B cell (primary cell): ENCODE results near the gene PLP2. TPM values are rescaled to one million over a fixed set of nuclear protein-coding genes. Genes with fewer than 3 reads are reported as not detected.
"Not testable (repeated sequence)": the region's sequence is repeated elsewhere in the genome, so short reads cannot be mapped to it uniquely, and the experiment has no call there.

Experiments
- ATAC-seq: fragments of 200-7000 bp; cut with Tn5 transposase; one replicate; pipeline ENCODE4 v1.10.0; 2021; ENCODE audit warnings: low read depth, mild to moderate bottlenecking, moderate number of reproducible peaks, moderate library complexity
- CTCF ChIA-PET: fragments of 350-600 bp; sonication (Branson Sonifier 250); formaldehyde crosslinking; loops from one replicate; lab custom pipeline; 2021; ENCODE audit warnings: antibody characterized with exemption, inconsistent platforms; lab: Charles Lee
- POLR2A ChIA-PET: fragments of 350-600 bp; sonication (Branson Sonifier 250); formaldehyde crosslinking; loops from one replicate; lab custom pipeline; 2021; ENCODE audit warnings: antibody characterized with exemption; lab: Charles Lee
- DNase-seq: peaks from one replicate; pipeline ENCODE4 v3.0.0; 2013
- H2AFZ ChIP-seq: 2 replicates; pipeline ENCODE4 v1.6.1; 2012; ENCODE audit warnings: mild to moderate bottlenecking, low read depth, low read length; ENCODE audit not compliant: insufficient read depth, poor library complexity, severe bottlenecking
- H3K27ac ChIP-seq, 2 donors: 1 replicate in 1 of 2; 2 replicates in 1 of 2; pipeline ENCODE4 v1.5.1; 2012 to 2013; ENCODE audit warnings: low read length in 2 of 2, mild to moderate bottlenecking in 2 of 2, moderate library complexity in 1 of 2
- H3K27me3 ChIP-seq, 4 experiments: fragments of 200-600 bp in 1 of 4; sonication (generic) in 1 of 4; replicated peaks in 1 of 4; 1 replicate in 2 of 4; 2 replicates in 2 of 4; pipeline versions ENCODE4 v1.6.1 to v1.7.0; 2013 to 2016; ENCODE audit warnings: low read length in 3 of 4, mild to moderate bottlenecking in 2 of 4, mixed read lengths in 1 of 4, moderate library complexity in 1 of 4; ENCODE audit not compliant: insufficient read depth in 4 of 4, control insufficient read depth in 3 of 4; ENCODE audit errors: control extremely low read depth in 1 of 4
- H3K36me3 ChIP-seq, 2 experiments: replicated peaks in 1 of 2; 1 replicate in 1 of 2; 2 replicates in 1 of 2; pipeline versions ENCODE4 v1.6.1 to v1.7.1; 2013; ENCODE audit warnings: low read length in 1 of 2; ENCODE audit not compliant: insufficient read depth in 2 of 2, control insufficient read depth in 1 of 2; ENCODE audit errors: control extremely low read depth in 1 of 2, extremely low read depth in 1 of 2
- H3K4me1 ChIP-seq, 2 donors: fragments of 200-600 bp in 1 of 2; sonication (generic) in 1 of 2; 1 replicate in 1 of 2; 2 replicates in 1 of 2; pipeline versions ENCODE4 v1.5.1 to v1.6.1; 2013 to 2017; ENCODE audit warnings: low read length in 2 of 2; ENCODE audit not compliant: control insufficient read depth in 2 of 2, insufficient read depth in 2 of 2
- H3K4me2 ChIP-seq: replicated peaks from 2 replicates; pipeline ENCODE3; 2012; ENCODE audit warnings: mild to moderate bottlenecking, low read depth, low read length; ENCODE audit not compliant: poor library complexity, severe bottlenecking
- H3K4me3 ChIP-seq, 5 experiments: fragments of 200-600 bp in 1 of 5; sonication (generic) in 1 of 5; 1 replicate in 3 of 5; 2 replicates in 2 of 5; pipeline versions ENCODE4 v1.5.1 to v1.7.0; 2011 to 2016; ENCODE audit warnings: low read length in 4 of 5, mild to moderate bottlenecking in 4 of 5, low read depth in 2 of 5, control low read depth in 1 of 5, moderate library complexity in 1 of 5; ENCODE audit not compliant: insufficient read depth in 1 of 5; ENCODE audit errors: control extremely low read depth in 1 of 5, extremely low read depth in 1 of 5
- H3K79me2 ChIP-seq: fragments of 200-600 bp; sonication (generic); one replicate; pipeline ENCODE4 v1.6.0; 2016; ENCODE audit warnings: low read length; ENCODE audit not compliant: control insufficient read depth, insufficient read depth
- H3K9ac ChIP-seq: fragments of 200-600 bp; sonication (generic); 2 replicates; pipeline ENCODE4 v1.6.1; 2017; ENCODE audit warnings: mild to moderate bottlenecking, low read length, moderate library complexity
- H3K9me3 ChIP-seq, 3 donors: one replicate each; pipeline versions ENCODE4 v1.6.1 to v1.7.1; 2013; ENCODE audit warnings: low read length in 2 of 3; ENCODE audit not compliant: control insufficient read depth in 2 of 3, insufficient read depth in 1 of 3; ENCODE audit errors: control extremely low read depth in 1 of 3
- H4K20me1 ChIP-seq: 2 replicates; pipeline ENCODE4 v1.6.0; 2012; ENCODE audit warnings: mild to moderate bottlenecking, low read length; ENCODE audit not compliant: insufficient read depth, control insufficient read depth, poor library complexity, severe bottlenecking
- H3K27ac Mint-ChIP-seq: one replicate; pipeline ENCODE4 v1.8.0; 2021; ENCODE audit warnings: mixed read lengths
- H3K27me3 Mint-ChIP-seq: one replicate; pipeline ENCODE4 v1.8.0; 2021; ENCODE audit warnings: mixed read lengths
- H3K4me1 Mint-ChIP-seq: one replicate; pipeline ENCODE4 v1.8.0; 2021; ENCODE audit warnings: mixed read lengths
- H3K4me3 Mint-ChIP-seq: one replicate; pipeline ENCODE4 v1.8.0; 2021; ENCODE audit warnings: mixed read lengths
- H3K9me3 Mint-ChIP-seq: one replicate; pipeline ENCODE4 v1.8.0; 2022; ENCODE audit warnings: mixed read lengths; ENCODE audit not compliant: insufficient read depth
- CTCF ChIP-seq: fragments of 200-600 bp; IDR thresholded peaks from one replicate; pipeline ENCODE4 v1.8.0; 2022; ENCODE audit warnings: antibody characterized with exemption, mild to moderate bottlenecking
- EZH2 ChIP-seq: IDR thresholded peaks from 2 replicates; pipeline ENCODE4 v1.6.1; 2012; ENCODE audit warnings: borderline replicate concordance, low read depth, mild to moderate bottlenecking, moderate library complexity, low read length; ENCODE audit not compliant: insufficient read depth, poor library complexity, severe bottlenecking
- WGBS: methylation state at CpG from one replicate; pipeline ENCODE4 v1.1.5; 2013; ENCODE audit warnings: missing lambda C conversion rate; ENCODE audit not compliant: insufficient coverage; 5-methylcytosine and 5-hydroxymethylcytosine counted together
- intact Hi-C: fragments of 100-400 bp; cut with micrococcal nuclease; formaldehyde crosslinking; loops from one replicate; pipeline ENCODE4 v1.10.0; 2022
- polyA plus RNA-seq: library from polyadenylated mRNA; depleted of rRNA; stranded (reverse); fragments of >200 nt; gene quantifications from 2 replicates; pipeline ENCODE4 v1.2.3, GENCODE V29; 2012
- total RNA-seq, 2 donors: library from RNA; stranded (reverse); fragments of 120-200 nt in 1 of 2; gene quantifications; 1 replicate in 1 of 2; 2 replicates in 1 of 2; pipeline versions ENCODE4 v1.2.3 to v1.2.4, GENCODE V29; 2013 to 2022

Gene PLP2
- total and polyA plus RNA-seq, 2 donors (not counting 1 experiment from before 2014, with no cell fraction given), result 194 to 214 TPM

GRCh38 chrX:49147282-49147681, 24.4 kb upstream of the PLP2 start:
- POLR2A ChIA-PET, result no interaction called here
- no peaks in the 10 kb centered on the region for H3K4me1 ChIP-seq
- intact Hi-C loops, result no loop called here
- CTCF ChIA-PET, result no interaction called here
- TF ChIP-seq EZH2 (no peak), CTCF (no peak)
- no peak overlapping the region for H3K4me3 Mint-ChIP-seq
- no peaks in the 10 kb centered on the region for H3K27me3 Mint-ChIP-seq
- H3K36me3 ChIP-seq, result no peaks in the 10 kb centered on the region
- H3K27ac ChIP-seq, result no peak overlapping the region
- H3K4me1 Mint-ChIP-seq, result no peaks in the 10 kb centered on the region
- H4K20me1 ChIP-seq, result no peaks in the 10 kb centered on the region
- ATAC-seq, result no peak
- H3K9me3 Mint-ChIP-seq, result no peaks in the 10 kb centered on the region
- H3K9ac ChIP-seq, result no peak overlapping the region
- no peak for DNase-seq
- H3K9me3 ChIP-seq, result no peaks in the 10 kb centered on the region
- H3K4me3 ChIP-seq, result no peak overlapping the region
- H3K79me2 ChIP-seq, result no peaks in the 10 kb centered on the region
- H3K27me3 ChIP-seq, result no peaks in the 10 kb centered on the region
- H3K27ac Mint-ChIP-seq, result no peak overlapping the region
- no peak overlapping the region for H2AFZ ChIP-seq
- 100% methylated on average over 2 of the region's 8 CpGs for WGBS
- H3K4me2 ChIP-seq, result no peak overlapping the region

- Mint-ChIP-seq H3K4me3 (no peak overlapping the region), H3K4me1 (no peaks in the 10 kb centered on the region), H3K9me3 (no peaks in the 10 kb centered on the region), H3K27me3 (no peaks in the 10 kb centered on the region), H3K27ac (no peak overlapping the region)
- no peak overlapping the region for H3K4me2 ChIP-seq
- POLR2A ChIA-PET, result no interaction called here
- H3K4me3 ChIP-seq, result no peak overlapping the region
- H3K27me3 ChIP-seq, result no peaks in the 10 kb centered on the region
- TF ChIP-seq EZH2, result no peak
- no peak for TF ChIP-seq CTCF
- no peak for DNase-seq
- no peaks in the 10 kb centered on the region for H3K79me2 ChIP-seq
- 93% methylated on average over 3 of the region's 13 CpGs for WGBS
- intact Hi-C loops, result no loop called here
- no peaks in the 10 kb centered on the region for H3K4me1 ChIP-seq
- H3K36me3 ChIP-seq, result no peaks in the 10 kb centered on the region
- H3K9ac ChIP-seq, result no peak overlapping the region
- H3K27ac ChIP-seq, result no peak overlapping the region
- no peak for ATAC-seq
- H4K20me1 ChIP-seq, result no peaks in the 10 kb centered on the region
- H2AFZ ChIP-seq, result no peak overlapping the region
- no peaks in the 10 kb centered on the region for H3K9me3 ChIP-seq
- CTCF ChIA-PET, result no interaction called here
Measured at GRCh38 chrX:49147936-49148335, 23.8 kb upstream of the PLP2 start.

GRCh38 chrX:49148390-49149100, 23.2 kb upstream of the PLP2 start:
- H3K36me3 ChIP-seq, H3K79me2 ChIP-seq, H4K20me1 ChIP-seq, intact Hi-C loops, H3K4me1 Mint-ChIP-seq, H3K27me3 Mint-ChIP-seq, H3K4me3 Mint-ChIP-seq, POLR2A ChIA-PET, H3K27me3 ChIP-seq, H2AFZ ChIP-seq, H3K9ac ChIP-seq, H3K27ac ChIP-seq, H3K4me3 ChIP-seq, DNase-seq, H3K4me2 ChIP-seq, H3K4me1 ChIP-seq, H3K9me3 Mint-ChIP-seq, H3K9me3 ChIP-seq, H3K27ac Mint-ChIP-seq, ATAC-seq, CTCF ChIA-PET: not testable (repeated sequence)
- 87% methylated on average over 15 of the region's 21 CpGs for WGBS
